ENCODE data around the gene HCFC1R1.

The HCFC1R1 gene

GRCh38 chr16:3058139-3059030 lies 34.6 kb upstream of the HCFC1R1 start:
- no peak for TF ChIP-seq CTCF (IDR thresholded peaks at IDR 0.05)

GRCh38 chr16:3057181-3058138 lies 33.7 kb upstream of the HCFC1R1 start:
- TF ChIP-seq CTCF (IDR thresholded peaks at IDR 0.05): no peak

GRCh38 chr16:3056336-3057180 lies 32.8 kb upstream of the HCFC1R1 start:
- TF ChIP-seq CTCF (IDR thresholded peaks at IDR 0.05): no peak

- no peak for TF ChIP-seq CTCF (IDR thresholded peaks at IDR 0.05)
These were observed 31.4 kb upstream of the HCFC1R1 start for GRCh38 chr16:3054965-3055733.

GRCh38 chr16:3051494-3051893 lies 27.8 kb upstream of the HCFC1R1 start:
- TF ChIP-seq CTCF (IDR thresholded peaks at IDR 0.05): no peak

GRCh38 chr16:3051009-3051408 lies 27.3 kb upstream of the HCFC1R1 start:
- TF ChIP-seq CTCF (IDR thresholded peaks at IDR 0.05): no peak
